Measurements from ENCODE around the gene DYNAP. TPM values are rescaled to one million over a fixed set of nuclear protein-coding genes. Genes with fewer than 3 reads are reported as not detected.

Gene DYNAP
- total RNA-seq, 4 donors from 2014 or later: not detected

GRCh38 chr18:54630963-54631362, 39.9 kb downstream of the DYNAP start:
- peaks cover 3% of the 10 kb centered on the region for H3K9me3 ChIP-seq
- no peaks in the 10 kb centered on the region for H3K27me3 ChIP-seq
- no peak overlapping the region for H3K27ac ChIP-seq
- TF ChIP-seq POLR2A (IDR thresholded peaks at IDR 0.05) (no peak), CTCF (IDR thresholded peaks at IDR 0.05) (no peak), POLR2AphosphoS5 (IDR thresholded peaks at IDR 0.05) (no peak), EP300 (IDR thresholded peaks at IDR 0.05) (no peak)
- no peak for DNase-seq (ENCODE audit: low spot score in 2 of 2)
- no peaks in the 10 kb centered on the region for H3K4me1 ChIP-seq
- H3K4me3 ChIP-seq: no peak overlapping the region
- H3K36me3 ChIP-seq: no peaks in the 10 kb centered on the region

- 91% methylated on average over 4 of the region's 4 CpGs for WGBS
- DNase-seq (ENCODE audit: low spot score in 2 of 2): no peak
- H3K27me3 ChIP-seq: no peaks in the 10 kb centered on the region
Observed at GRCh38 chr18:54636217-54636616, 45.2 kb downstream of the DYNAP start.

GRCh38 chr18:54641734-54642133, 50.7 kb downstream of the DYNAP start:
- 47% methylated on average over 1 of the region's 1 CpG for WGBS
- no peak overlapping the region for H3K27ac ChIP-seq
- DNase-seq (ENCODE audit: low spot score in 2 of 2): no peak
- H3K4me1 ChIP-seq: no peaks in the 10 kb centered on the region
- no peak for TF ChIP-seq EP300 (IDR thresholded peaks at IDR 0.05)
- no peak for TF ChIP-seq POLR2A (IDR thresholded peaks at IDR 0.05)
- no peak for TF ChIP-seq CTCF (IDR thresholded peaks at IDR 0.05)
- no peak for TF ChIP-seq POLR2AphosphoS5 (IDR thresholded peaks at IDR 0.05)
- no peak overlapping the region for H3K4me3 ChIP-seq
- no peaks in the 10 kb centered on the region for H3K36me3 ChIP-seq
- H3K27me3 ChIP-seq: no peaks in the 10 kb centered on the region
- no peaks in the 10 kb centered on the region for H3K9me3 ChIP-seq

More at GRCh38 chr18:54636217-54636616, 45.2 kb downstream of the DYNAP start:
- no peaks in the 10 kb centered on the region for H3K9me3 ChIP-seq
- no peaks in the 10 kb centered on the region for H3K36me3 ChIP-seq
- no peak overlapping the region for H3K4me3 ChIP-seq
- TF ChIP-seq EP300 (IDR thresholded peaks at IDR 0.05) (no peak), POLR2A (IDR thresholded peaks at IDR 0.05) (no peak)
- no peak overlapping the region for H3K27ac ChIP-seq
- H3K4me1 ChIP-seq: no peaks in the 10 kb centered on the region

- TF ChIP-seq CTCF (IDR thresholded peaks at IDR 0.05) (no peak), POLR2AphosphoS5 (IDR thresholded peaks at IDR 0.05) (no peak), POLR2A (IDR thresholded peaks at IDR 0.05) (no peak), EP300 (IDR thresholded peaks at IDR 0.05) (no peak)
- no peak overlapping the region for H3K4me3 ChIP-seq
- H3K27me3 ChIP-seq: no peaks in the 10 kb centered on the region
- H3K36me3 ChIP-seq: no peaks in the 10 kb centered on the region
- H3K9me3 ChIP-seq: no peaks in the 10 kb centered on the region
- no peak for DNase-seq (ENCODE audit: low spot score in 2 of 2)
- H3K4me1 ChIP-seq: no peaks in the 10 kb centered on the region
- no peak overlapping the region for H3K27ac ChIP-seq
- WGBS: 29% methylated on average over 2 of the region's 2 CpGs
Observed at GRCh38 chr18:54647176-54647575, 56.1 kb downstream of the DYNAP start.

Other genes starting within 250 kb of the DYNAP start
- gene STARD6, start 233.4 kb upstream of the DYNAP start, total RNA-seq: not detected
- 1 to 10 TPM in 2 of 4 donors, under 1 TPM in 2; 0.53 to 3.8 (median 1.3) TPM for gene C18orf54, start 233.3 kb upstream of the DYNAP start, total RNA-seq
- 10 to 100 TPM; 18.0 to 32.8 (median 20.6) TPM for gene RAB27B, start 237.2 kb downstream of the DYNAP start, total RNA-seq

All from suprapubic skin (tissue), 4 donors.